Thoracic aorta (tissue), 2 donors: ENCODE results near the gene C5orf22. TPM values are rescaled to one million over a fixed set of nuclear protein-coding genes. Genes with fewer than 3 reads are reported as not detected.
"Not testable (repeated sequence)": the region's sequence is repeated elsewhere in the genome, so short reads cannot be mapped to it uniquely, and the experiment has no call there.

ENCODE experiments used
- ATAC-seq: fragments of 150-250 bp; one replicate; pipeline ENCODE4 v1.8.0; 2017; ENCODE audit warnings: low read depth; ENCODE audit not compliant: insufficient number of reproducible peaks, low FRiP score
- DNase-seq: peaks from one replicate; pipeline ENCODE4 v3.0.0-alpha.2; 2020; ENCODE audit warnings: low spot score
- H3K27ac ChIP-seq, 2 donors: fragments of 200-600 bp; sonication (generic); 1 replicate in 1 of 2; 2 replicates in 1 of 2; pipeline ENCODE4 v1.5.1; 2016; ENCODE audit warnings: mild to moderate bottlenecking in 2 of 2, moderate library complexity in 2 of 2
- H3K27me3 ChIP-seq: fragments of 200-600 bp; sonication (generic); replicated peaks from 2 replicates; pipeline ENCODE4 v1.6.0; 2016; ENCODE audit warnings: mild to moderate bottlenecking; ENCODE audit not compliant: insufficient read depth
- H3K36me3 ChIP-seq: fragments of 200-600 bp; sonication (generic); one replicate; pipeline ENCODE4 v1.5.1; 2016
- H3K4me1 ChIP-seq, 2 donors: fragments of 200-600 bp; sonication (generic); 1 replicate in 1 of 2; 2 replicates in 1 of 2; pipeline versions ENCODE4 v1.5.1 to v1.6.0; 2016; ENCODE audit warnings: low read depth in 2 of 2, mild to moderate bottlenecking in 1 of 2; ENCODE audit not compliant: control insufficient read depth in 1 of 2
- H3K4me3 ChIP-seq: fragments of 200-600 bp; sonication (generic); 2 replicates; pipeline ENCODE4 v1.5.1; 2016; ENCODE audit warnings: mild to moderate bottlenecking
- H3K9me3 ChIP-seq: fragments of 200-600 bp; sonication (generic); 2 replicates; pipeline ENCODE4 v1.5.1; 2016
- total RNA-seq, 2 donors: library from RNA; depleted of rRNA; stranded (reverse); fragments of >200 nt; gene quantifications; one replicate each; pipeline versions ENCODE4 v1.1.0 to v1.2.3, GENCODE V29; 2016
- TF ChIP-seq, protein P1 (sequence below): fragments of 200-600 bp; sonication (generic); IDR thresholded peaks from one replicate; pipeline ENCODE4 v1.5.1; 2019; ENCODE audit warnings: antibody characterized with exemption

C5orf22 gene
- total RNA-seq, 2 donors from 2014 or later, result 10.3 to 10.8 TPM

DNA sequence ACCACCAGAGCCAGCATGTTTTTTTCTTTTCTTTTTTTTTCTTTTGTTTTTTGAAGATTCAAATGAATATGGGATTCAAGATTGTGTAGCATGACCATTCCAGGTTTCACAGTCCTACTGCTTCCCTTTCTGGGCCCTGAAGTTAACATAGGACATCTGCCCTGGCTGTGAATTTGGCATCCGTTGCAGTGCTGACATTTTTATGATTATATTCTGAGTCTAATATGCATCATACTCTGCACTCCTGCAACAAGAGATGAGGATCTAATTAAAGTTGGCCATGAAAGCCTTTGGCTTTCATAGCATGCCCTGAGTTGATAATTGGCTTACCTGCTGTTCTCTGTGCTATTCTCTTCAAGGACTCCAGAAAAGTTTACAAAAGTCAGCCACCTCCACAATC, 29.8 kb downstream of the C5orf22 start:
- ATAC-seq, result no peak

DNA sequence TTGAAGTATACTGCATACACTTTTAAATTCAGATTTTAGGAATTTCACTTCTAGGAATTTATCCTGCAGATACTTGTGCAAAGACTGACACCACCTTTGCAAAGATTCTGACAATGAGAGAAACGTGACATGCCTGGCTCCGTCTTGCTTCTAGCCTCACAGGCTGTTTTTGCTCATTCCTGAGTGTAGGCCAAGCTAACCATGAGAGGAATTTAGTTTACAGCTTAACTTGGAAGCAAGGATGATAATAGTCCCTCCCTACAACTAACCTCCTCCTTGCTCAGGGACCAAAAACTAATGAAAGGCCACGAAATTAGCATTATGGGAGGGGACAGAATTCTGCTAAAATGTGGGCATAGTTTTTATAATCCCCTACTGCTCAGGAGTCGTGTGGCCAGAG, 31.1 kb downstream of the C5orf22 start:
- no peak overlapping the region for H3K27ac ChIP-seq
- no peaks in the 10 kb centered on the region for H3K9me3 ChIP-seq
- no peaks in the 10 kb centered on the region for H3K27me3 ChIP-seq
- TF ChIP-seq, protein P1, sequence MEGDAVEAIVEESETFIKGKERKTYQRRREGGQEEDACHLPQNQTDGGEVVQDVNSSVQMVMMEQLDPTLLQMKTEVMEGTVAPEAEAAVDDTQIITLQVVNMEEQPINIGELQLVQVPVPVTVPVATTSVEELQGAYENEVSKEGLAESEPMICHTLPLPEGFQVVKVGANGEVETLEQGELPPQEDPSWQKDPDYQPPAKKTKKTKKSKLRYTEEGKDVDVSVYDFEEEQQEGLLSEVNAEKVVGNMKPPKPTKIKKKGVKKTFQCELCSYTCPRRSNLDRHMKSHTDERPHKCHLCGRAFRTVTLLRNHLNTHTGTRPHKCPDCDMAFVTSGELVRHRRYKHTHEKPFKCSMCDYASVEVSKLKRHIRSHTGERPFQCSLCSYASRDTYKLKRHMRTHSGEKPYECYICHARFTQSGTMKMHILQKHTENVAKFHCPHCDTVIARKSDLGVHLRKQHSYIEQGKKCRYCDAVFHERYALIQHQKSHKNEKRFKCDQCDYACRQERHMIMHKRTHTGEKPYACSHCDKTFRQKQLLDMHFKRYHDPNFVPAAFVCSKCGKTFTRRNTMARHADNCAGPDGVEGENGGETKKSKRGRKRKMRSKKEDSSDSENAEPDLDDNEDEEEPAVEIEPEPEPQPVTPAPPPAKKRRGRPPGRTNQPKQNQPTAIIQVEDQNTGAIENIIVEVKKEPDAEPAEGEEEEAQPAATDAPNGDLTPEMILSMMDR, result no peak
- peaks cover 7 to 12% of the 10 kb centered on the region in 2 donors for H3K4me1 ChIP-seq
- ATAC-seq, result no peak
- no peak for DNase-seq
- H3K4me3 ChIP-seq, result no peak overlapping the region
- no peaks in the 10 kb centered on the region for H3K36me3 ChIP-seq

More for the DNA sequence above, 29.8 kb downstream of the C5orf22 start:
- Histone ChIP-seq H3K9me3 (no peaks in the 10 kb centered on the region), H3K27me3 (no peaks in the 10 kb centered on the region), H3K27ac (no peak overlapping the region), H3K4me1 (peaks cover 7 to 12% of the 10 kb centered on the region in 2 donors), H3K4me3 (no peak overlapping the region), H3K36me3 (peaks cover 3% of the 10 kb centered on the region)
- TF ChIP-seq, protein P1, result no peak
- DNase-seq, result no peak

DNA sequence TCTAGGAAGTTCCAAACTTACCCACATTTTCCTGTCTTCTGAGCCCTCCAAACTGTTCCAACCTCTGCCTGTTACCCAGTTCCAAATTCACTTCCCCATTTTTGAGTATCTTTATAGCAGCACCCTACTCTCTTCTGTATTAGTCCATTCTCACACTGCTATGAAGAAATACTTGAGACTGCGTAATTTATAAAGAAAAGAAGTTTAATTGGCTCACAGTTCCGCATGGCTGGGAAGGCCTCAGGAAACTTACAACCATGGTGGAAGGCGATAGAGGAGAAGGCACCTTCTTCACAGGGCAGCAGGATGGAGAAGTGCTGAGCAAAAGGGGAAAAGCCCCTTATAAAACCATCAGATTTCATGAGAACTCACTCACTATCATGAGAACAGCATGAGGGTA, 34.3 kb downstream of the C5orf22 start:
- peaks cover 7 to 12% of the 10 kb centered on the region in 2 donors for H3K4me1 ChIP-seq

DNA sequence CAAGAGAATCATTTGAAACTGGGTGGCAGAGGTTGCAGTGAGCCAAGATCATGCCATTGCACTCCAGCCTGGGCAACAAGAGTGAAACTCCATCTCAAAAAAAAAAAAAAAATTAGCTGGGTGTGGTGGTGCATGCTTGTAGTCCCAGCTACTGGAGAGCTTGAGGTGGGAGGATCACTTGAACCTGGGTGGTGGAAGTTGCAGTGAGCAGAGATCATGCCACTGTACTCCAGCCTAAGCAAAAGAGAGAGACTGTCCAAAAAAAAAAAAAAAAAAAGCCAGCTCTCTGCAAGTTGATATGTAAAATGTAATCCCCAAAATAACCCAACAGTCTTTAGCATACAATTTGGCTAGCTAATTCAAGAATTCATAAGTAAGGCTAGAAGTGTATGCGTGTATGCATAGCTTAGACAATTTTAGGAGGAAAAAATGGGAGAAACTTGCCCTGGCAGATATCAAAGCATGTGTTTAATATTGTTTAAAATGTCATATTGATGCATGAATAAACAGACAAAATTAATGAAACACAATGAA, 36.3 kb downstream of the C5orf22 start:
- DNase-seq (no peak), ATAC-seq (no peak)
- Histone ChIP-seq H3K27me3 (no peaks in the 10 kb centered on the region), H3K4me3 (no peak overlapping the region), H3K36me3 (no peaks in the 10 kb centered on the region), H3K9me3 (no peaks in the 10 kb centered on the region), H3K27ac (no peak overlapping the region), H3K4me1 (peaks cover under 1 to 2% of the 10 kb centered on the region in 2 donors)
- TF ChIP-seq, protein P1, result no peak

More for the DNA sequence above, 34.3 kb downstream of the C5orf22 start:
- ATAC-seq, H3K27ac ChIP-seq, H3K27me3 ChIP-seq, H3K4me3 ChIP-seq, H3K9me3 ChIP-seq, DNase-seq, H3K36me3 ChIP-seq: not testable (repeated sequence)

DNA sequence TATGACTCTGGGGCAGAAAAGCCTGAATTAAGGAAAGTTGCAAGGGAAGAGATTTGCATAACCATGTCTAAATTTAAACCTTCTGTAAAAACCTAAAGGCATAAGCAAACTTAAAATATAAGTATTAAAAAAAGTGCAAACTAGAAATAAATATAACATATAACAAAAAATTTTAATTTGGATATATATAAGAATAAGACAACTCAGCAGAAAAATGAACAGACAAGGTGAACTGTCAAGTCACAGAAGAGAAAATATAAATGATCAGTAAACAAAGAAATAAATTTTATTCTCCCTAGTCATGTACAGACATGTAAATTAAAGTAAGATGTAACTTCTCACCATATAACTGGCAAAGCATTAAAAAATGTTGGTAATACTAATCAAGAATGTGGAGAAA, 37.0 kb downstream of the C5orf22 start:
- Histone ChIP-seq H3K36me3 (no peaks in the 10 kb centered on the region), H3K27me3 (no peaks in the 10 kb centered on the region), H3K27ac (no peak overlapping the region), H3K4me1 (no peaks in the 10 kb centered on the region), H3K4me3 (no peak overlapping the region), H3K9me3 (no peaks in the 10 kb centered on the region)
- TF ChIP-seq, protein P1, result no peak
- DNase-seq (no peak), ATAC-seq (no peak)
